Spleen (tissue), 7 donors: ENCODE data around the gene DVL2.

Experiments
- POLR2AphosphoS5 ChIP-seq, 3 donors: sonication (generic); formaldehyde crosslinking; IDR thresholded peaks; one replicate each; pipeline ENCODE4 v1.5.1; 2017; ENCODE audit warnings: antibody characterized with exemption in 3 of 3
- TF ChIP-seq, protein P1 (sequence below), 11 experiments: fragments of 200-600 bp in 7 of 11; fragments of 450-650 bp in 4 of 11; sonication (generic) in 4 of 11; IDR thresholded peaks in 8 of 11; conservative IDR thresholded peaks in 3 of 11; 1 replicate in 7 of 11; 2 replicates in 4 of 11; pipeline versions ENCODE4 v1.4.0 to v1.8.0; 2016 to 2021; ENCODE audit warnings: antibody characterized with exemption in 11 of 11, inconsistent platforms in 4 of 11, mild to moderate bottlenecking in 1 of 11
- donor health status: DM: no; HTN: no; CAD: no; lungs with moderate emphysema.
- donor health status: DM: no; HTN: no; CAD: no.
- donor health status: DM: no; HTN: no; CAD: no.

DNA sequence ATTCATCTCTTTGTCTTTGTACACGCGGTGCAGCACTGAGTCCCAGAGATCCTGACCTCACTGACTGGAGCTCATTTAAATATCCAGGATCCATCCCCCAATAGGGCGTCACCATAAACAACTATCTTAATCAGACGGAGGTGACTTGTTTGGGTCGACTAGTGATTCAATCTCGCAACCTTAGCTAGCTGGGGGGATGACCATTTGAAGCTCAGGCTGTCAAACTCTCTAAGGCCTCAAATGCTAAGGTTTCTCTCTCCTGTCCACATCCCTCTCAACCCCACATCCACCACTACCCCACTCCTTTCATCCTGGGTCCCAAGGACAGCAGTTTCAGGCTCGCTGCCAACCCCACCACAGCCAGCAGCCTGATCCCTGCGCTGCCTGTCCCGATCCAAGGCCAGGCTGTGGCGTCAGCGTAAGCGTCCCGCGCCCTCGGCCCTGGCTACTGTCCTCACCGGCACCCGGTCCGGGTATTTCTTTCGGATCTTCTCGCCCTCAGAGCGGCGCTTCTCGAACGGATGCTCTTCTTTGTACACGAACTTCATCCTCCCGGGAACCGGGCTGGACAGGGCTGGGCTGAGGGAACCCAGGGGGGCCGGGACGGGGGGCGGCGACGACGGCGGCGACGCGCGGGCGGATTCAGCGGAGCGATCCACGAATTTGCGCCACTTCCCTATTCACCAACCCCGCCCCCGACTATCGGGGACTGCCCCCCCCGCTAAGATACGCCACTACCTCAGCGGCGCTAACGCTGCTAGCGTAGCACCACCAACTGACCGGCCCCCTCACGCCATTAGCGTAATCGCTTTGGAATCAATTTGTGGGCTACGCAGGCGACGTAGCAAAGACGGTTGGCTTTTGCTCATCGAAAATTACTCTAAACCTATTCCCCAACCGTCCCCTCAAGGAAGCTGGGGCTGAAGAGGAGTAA is 7.7 kb upstream of the DVL2 start, which contains the start of gene GABARAP:
- TF ChIP-seq, protein P1, sequence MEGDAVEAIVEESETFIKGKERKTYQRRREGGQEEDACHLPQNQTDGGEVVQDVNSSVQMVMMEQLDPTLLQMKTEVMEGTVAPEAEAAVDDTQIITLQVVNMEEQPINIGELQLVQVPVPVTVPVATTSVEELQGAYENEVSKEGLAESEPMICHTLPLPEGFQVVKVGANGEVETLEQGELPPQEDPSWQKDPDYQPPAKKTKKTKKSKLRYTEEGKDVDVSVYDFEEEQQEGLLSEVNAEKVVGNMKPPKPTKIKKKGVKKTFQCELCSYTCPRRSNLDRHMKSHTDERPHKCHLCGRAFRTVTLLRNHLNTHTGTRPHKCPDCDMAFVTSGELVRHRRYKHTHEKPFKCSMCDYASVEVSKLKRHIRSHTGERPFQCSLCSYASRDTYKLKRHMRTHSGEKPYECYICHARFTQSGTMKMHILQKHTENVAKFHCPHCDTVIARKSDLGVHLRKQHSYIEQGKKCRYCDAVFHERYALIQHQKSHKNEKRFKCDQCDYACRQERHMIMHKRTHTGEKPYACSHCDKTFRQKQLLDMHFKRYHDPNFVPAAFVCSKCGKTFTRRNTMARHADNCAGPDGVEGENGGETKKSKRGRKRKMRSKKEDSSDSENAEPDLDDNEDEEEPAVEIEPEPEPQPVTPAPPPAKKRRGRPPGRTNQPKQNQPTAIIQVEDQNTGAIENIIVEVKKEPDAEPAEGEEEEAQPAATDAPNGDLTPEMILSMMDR (IDR thresholded peaks at IDR 0.05 in 8 of 11, conservative IDR thresholded peaks at IDR 0.05 in 3 of 11) = no peak
- TF ChIP-seq POLR2AphosphoS5 (IDR thresholded peaks at IDR 0.05) = peak; percentile 75 to 90 (median 77)
